Measurements from ENCODE around the gene SPTA1.
"Not testable (repeated sequence)": the region's sequence is repeated elsewhere in the genome, so short reads cannot be mapped to it uniquely, and the experiment has no call there.

The SPTA1 gene

DNA sequence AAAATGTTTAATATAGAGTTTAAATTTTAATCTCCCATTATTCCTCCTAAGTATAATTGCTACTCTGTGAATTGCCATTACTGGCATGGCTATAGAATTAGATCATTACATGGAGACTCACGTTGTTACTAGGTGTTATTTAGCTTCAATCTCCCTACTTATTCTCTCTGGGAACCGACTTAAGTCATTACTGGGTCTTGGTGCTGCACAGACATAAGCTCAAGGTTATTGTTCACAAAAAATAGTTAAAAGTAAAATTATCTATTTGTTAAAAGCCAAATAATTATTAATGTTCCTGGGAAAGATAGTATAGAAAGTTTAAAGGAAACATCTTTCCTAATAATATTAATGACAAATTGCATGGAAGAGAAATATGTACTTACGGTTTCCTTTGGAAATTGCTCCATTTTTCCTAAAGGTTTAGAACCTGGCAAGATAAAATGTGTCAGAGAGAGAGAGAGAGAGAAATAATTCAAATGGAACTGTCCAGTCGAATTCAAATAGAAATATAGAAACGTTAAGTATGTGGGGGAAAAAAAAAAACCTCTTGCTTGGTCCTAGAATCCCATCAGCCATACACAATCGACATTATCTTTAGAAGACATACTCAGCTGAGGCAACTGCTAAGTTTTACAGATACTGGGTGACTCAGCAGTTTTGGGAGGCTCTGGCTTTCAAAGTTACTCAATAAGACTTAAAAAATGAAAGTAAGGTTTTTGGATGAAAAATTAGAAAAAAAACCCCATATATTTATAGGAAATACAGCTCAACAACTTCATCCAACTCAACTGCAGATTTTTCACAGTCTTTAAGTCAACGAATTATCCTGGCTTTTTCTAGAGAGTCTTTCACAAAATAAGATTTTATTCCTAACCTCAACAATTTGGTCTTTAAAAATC, at the start of gene SPTA1:
Gene SPTA1, minus strand, starts transcription at position 605 of the 899 bp plus-strand sequence. Its CDS starts 198 bp downstream, at position 407.
- no peak for DNase-seq

DNA sequence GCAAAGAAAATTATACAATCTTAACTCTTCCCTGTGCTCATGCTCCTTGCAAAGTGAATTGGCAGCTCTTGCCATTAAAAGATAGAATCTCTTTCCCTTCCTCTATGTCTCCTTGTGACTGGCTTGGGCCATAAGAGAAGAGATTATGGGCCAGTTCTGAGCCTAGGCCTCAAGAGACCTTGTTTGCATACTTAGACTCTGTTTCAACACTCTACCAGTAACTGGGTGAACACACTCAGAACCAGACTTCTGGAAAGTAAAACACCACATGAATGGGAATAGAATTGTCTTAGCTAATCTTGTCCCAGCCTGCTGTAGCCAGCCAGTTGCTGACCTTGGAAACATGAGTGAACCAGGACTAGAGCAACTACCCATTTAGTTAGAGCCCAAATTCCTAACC, 49.3 kb upstream of the SPTA1 start:
- no peak for DNase-seq

DNA sequence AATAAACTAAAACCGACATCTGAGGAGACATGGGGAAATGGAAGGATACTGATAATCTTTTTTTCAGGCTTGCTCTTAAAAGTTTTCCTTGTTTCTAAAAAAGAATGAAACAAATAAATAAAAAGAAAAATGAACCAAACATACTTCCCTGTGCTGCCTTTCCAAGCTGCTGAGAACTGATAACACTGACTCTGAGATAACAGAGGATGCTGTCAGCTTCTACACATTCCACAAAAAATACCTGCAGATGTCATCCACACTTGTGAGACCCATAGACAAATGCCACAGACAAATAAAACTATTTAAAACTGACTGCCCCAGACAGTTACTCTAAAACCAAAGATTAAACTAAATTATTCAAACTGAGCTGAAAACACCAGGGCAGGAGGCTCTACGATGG, 46.0 kb upstream of the SPTA1 start:
- no peak for DNase-seq

DNA sequence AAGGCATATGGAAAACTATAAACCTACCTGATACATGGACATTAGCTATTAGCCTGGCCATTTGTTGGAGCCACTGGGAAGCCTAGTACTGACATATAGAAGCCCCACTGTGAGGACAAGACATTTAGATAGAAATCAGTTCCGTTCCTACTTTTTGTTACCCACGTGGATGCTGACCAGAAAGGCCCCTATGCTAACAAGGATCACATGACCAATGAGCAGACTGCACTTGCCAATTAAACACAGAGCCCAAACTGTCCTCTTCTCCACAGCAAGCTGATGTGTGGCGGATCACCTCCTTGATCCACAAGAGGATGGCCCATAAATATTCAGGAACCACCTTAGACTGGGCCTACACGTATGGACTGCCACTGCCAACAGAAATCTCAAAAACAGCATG, 45.2 kb upstream of the SPTA1 start:
- no peak for DNase-seq

DNA sequence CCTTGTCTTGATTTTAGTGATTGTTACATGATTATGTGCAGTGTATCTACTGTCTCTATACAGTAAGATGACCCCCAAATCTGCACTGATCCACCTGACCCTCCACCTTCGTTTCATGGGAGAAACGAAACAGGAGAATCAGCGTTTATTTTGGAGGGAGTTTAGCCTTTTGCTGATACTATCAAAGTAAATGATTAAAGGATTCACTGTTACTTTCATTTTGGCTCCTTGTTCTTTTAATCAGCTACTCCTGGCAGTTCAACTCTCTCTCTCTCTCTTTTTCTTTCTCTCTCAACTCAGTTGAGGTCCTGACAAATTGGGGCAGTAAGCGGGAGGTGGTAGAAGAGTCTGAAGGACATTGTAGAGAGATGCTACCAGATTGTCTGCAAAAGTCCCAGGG, 43.9 kb upstream of the SPTA1 start:
- no peak for DNase-seq

DNA sequence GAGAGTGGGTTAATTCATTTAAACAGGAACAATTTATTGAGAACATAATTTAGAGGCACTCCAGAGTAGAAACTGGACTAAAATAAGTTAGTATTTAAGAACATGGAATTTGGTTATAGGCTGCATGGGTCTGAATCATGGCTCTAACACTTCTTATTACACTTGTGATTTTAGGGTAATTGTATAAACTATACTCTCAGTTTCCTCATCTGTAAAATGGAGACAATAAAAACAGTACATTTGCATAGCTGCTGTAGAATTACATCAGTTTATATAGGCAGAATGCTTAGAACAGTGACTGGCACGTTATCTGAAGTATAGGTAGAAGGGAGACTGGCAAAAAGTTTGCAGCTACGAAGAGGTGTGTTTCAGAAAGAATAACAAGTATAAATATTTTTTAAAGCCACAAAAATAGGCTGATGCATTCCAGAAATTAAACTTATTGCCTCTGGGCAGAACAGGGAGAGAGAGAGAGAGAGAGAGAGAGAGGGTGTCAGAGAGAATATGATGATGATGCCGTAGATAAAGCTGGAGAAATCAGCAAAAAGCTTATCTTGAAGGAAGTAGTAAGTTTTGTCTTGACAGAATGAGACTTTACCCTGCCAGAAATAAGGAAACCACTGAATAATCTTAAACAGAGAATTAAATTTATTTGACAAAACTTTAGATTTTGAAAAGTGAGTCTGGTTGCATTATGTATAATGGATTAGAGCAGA, 42.2 kb upstream of the SPTA1 start:
- DNase-seq: peak; percentile 39

DNA sequence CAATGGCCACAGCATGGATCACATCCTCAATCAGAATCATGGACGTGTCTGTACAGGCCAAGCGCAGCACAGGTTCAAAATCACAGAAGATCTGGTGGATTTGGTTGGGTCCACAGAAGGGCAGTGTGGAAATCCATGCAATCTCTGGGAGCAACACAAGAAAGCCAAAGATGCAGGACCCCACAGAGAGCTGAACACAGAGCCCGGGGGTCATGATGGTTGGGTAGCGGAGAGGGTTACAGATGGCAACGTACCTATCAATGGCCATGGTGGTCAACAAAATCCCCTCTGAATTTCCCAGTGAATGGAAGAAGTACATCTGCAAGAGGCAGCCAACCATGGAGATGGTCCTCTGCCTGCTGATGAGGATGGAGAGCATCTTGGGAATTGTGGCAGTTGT, 37.9 kb upstream of the SPTA1 start:
- DNase-seq: no peak

DNA sequence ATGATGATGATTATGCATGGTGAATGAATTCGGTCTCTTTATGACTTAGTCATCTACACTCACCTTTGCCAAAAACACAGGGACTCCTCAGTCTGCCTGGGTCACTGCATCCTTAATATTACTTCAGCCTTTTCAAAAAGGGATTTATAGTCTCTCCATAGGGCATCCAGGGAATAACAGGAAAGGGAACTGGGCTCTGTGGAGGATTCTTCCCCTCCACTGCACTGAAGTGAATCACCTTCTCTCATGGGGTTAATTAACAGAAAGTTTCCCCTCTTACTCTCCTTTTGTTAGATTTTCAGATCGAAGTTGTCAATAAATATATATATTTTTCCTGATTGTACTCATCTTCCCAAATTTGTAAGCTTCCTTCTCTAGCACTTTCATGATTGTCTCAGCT, 34.1 kb upstream of the SPTA1 start, which contains the start of gene OR6K3:
Gene OR6K3, minus strand, starts transcription at position 101 of the 400 bp plus-strand sequence. CDS start 2,605 bp downstream, outside the sequence.
- DNase-seq: no peak

DNA sequence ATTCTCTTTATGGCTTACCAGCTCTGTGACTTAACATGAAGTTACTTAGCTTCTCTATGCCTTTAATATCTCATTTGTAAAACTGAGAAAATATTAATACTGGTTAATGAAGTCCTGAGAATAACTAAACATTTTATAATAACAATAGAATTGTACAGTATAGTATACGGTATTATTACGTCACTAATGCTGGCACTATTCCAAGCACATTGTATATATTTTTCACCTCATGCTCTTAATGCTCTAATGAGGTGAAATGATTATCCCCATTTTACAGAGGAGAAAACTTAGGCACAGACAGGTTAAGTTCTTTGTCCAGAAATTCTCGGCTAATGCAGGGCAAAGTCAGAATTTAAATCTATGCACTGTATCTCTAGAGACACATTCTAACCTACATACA, 33.1 kb upstream of the SPTA1 start:
- DNase-seq: no peak

DNA sequence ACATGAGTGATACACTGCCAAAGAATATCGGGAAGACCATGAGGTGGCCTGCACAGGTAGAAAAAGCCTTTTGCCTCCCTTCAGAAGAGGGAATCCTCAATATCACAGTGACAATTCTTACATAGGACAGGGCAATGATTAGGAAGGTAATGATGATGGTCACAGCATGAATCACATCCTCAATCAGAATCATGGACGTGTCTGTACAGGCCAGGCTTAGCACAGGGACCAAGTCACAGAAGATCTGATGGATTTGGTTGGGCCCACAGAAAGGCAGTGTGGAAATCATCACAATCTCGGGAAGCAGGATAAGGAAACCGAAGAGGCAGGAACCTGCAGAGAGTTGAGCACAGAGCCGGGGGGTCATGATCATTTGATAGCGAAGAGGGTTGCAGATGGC, 30.8 kb upstream of the SPTA1 start:
- DNase-seq: no peak

DNA sequence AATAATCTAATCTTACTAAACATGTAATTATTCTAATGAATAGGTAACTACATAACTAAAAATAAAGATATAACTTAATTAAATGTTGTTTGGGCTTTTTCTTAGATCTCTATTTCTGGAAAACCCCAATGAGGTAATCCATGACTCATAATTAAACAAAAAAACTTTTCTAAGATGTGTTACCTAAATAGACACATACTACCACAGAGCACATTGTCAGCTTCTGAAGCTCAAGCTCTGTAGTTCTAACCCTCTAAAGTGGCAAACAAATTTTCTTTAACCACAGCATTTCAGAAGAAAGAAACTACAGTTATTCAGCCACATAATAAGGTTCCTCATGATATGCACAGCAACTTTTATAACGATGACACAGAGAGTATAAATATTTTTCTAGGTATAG, 29.8 kb upstream of the SPTA1 start:
- no peak for DNase-seq

DNA sequence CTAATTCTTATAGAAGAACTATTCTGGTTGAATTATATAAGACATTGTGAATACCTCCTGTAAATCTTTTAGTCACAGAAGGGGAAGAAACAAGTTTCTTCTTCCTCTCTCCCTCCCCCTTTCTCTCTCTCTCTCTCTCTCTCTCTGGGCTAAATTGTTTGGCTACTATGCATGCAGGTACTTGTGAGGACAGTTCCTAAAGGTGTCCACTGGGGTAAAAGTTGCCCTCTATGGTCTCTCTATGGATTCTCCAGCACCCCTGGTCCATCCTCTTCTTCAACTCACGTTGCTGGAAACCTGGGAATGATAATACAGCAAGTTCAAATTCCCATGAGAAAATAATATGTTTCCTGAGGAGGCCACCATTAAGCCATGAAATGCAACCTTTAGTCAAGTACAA, 28.2 kb upstream of the SPTA1 start:
- no peak for DNase-seq

DNA sequence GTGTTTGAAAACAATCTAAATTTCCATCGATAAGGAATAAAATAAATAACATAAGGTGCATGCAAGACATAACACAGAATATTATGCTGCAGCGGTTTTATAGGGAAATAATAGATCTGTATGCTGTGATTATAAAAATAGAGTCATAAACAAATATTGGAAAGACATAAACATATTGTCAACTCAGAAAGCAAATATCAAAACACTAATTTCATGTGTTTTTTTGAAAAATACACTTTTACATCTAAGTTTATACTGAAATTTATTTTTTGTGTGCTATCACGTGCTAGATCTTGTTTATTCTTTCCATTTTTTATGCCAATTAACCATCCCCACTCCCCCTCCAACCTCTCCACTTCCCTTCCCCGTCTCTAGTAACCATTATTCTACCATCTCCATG, 24.6 kb upstream of the SPTA1 start:
- DNase-seq: no peak

DNA sequence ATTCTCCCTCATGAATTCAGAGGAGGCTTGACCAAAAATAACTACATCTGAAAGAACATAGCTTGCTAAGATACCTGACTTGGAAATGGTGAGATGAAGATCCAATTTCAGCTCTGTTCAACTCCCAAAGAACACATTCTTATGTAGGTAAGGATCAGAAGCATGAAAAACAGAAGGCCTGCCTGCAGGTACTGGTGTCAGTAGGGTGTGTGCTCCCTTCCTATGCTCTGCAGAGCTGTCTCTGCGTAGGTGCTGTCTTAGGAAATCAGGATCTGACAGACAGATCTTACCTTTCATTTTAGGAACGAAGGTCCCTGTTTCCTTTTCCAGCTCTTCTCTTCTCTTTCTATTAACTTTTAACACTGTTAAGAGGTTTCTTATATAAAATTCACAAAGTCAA, 19.6 kb upstream of the SPTA1 start:
- DNase-seq: no peak

DNA sequence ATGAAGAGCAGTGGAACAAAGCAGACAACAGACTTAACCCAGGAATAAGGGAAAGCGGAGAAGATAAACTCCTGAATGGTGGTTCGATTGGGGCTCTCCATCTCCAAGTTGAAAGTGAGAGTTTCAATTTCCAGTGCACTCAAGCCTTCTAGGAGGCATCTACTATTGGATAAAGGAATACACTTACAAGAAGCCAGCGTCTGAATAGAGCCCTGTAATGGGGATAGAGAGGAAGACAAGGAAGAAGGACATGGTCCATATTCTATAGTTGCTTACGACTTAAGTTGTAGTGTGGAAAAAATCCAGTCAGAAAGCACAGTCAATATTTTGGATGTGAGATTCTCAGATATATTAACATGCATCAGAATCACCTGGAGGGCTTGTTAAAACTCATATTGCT, 14.0 kb upstream of the SPTA1 start, which contains the start of gene OR6K2:
Gene OR6K2, minus strand, starts transcription at position 101 of the 400 bp plus-strand sequence. Its CDS starts 0 bp downstream, at position 101.
- DNase-seq: no peak

DNA sequence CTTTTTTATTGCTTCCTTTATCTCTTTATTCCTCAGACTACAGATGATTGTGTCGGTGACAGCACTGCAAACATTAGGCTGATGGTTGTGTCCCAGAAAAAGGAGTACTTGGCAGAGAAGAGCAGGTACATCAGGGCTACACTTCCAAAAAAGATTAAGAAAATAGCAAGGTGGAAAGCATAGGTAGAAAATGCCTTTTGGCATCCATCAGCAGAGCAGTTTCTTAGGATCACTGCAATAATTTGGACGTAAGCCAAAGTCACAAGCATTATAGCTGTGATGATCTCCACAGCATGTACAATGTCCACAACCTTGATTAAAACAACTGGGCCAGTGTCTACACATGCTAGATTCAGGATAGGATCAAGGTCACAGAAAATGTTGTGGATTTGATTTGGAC, 8.1 kb upstream of the SPTA1 start:
- no peak for DNase-seq

DNA sequence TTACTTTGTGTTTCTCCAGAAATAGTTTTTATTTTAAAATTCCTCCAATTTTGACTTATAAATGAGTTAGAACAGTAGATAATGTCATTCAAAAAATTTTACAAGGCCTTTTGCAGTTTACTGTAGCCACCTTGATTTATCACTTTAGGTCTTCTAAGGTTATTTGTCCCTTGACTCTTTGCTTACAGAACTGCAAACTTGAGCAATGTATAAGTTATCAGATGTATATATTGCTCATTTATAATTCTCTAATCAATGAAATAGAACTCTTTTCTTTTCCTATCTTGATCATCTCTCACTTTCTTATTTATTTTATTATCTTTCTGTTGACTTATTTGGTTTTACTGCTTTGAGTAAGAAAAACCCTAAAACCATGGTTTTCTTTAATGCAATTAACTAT, 5.8 kb upstream of the SPTA1 start:
- DNase-seq: no peak

DNA sequence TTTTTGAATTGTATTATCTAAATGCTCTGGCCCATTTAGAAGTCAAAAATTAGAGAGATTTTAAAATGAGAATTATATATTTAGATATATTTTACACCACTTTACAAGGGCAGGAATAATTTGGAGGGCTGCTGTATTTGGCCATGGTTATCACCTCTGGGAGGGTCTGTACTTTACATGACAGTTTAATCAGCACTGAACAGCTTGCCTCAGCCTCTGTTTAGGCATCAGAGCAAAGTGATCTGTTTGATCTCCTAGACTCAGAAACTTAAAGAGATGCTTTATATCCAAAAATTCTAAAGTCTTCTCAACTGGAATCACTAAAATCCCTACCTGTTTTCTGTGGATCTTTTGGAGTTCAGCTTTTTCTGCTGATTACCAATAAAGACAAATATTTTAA, 5.4 kb upstream of the SPTA1 start:
- no peak for DNase-seq

DNA sequence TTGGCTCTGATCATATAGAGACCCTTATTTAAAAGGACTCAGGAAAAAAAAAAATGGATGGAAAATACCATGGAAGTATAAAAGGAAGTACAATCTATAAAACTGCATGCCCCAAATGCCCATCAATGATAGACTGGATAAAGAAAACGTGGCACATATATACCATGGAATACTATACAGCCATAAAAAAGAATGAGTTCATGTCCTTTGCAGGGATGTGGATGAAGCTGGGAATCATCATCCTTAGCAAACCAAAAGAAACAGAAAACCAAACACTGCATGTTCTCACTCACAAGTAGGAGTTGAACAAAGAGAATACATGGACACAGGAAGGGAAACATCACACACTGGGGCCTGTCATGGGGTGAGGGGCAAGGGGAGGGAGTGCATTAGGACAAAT, 4.6 kb upstream of the SPTA1 start:
- DNase-seq: not testable (repeated sequence)

DNA sequence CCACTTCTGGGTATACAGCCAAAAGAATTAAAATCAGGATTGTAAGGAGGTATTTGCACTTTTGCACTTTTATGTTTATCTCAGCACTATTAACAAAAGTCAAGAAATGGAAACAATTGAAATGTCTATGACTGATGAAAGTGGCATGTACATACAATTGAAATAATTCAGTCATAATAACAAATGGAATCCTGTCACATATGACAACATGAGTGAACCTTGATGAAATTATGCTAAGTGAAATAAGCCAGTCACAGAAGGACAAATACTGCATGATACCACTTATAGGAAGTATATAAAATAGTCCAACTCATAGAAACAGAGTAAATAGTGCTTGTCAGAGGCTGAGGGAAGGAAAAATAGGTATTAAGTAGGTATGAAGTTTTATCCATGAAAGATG, 3.4 kb upstream of the SPTA1 start:
- no peak for DNase-seq

DNA sequence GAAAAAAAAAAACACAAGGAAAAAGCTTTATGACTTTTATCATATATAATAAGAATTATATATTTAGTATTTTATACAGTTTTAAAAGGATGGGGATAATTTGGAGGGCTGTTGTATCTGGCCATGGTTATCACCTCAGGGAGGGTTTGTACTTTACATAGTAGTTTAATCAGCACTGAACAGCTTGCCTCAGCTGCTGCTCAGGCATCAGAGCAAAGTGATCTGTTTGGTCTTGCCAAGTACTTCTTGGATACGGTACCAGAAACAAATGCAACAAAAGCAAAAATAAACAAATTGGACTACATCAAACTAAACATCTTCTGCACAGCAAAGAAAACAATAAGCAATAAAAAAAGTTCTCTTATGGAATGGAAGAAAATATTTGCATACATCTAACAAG, 2.6 kb upstream of the SPTA1 start:
- no peak for DNase-seq

DNA sequence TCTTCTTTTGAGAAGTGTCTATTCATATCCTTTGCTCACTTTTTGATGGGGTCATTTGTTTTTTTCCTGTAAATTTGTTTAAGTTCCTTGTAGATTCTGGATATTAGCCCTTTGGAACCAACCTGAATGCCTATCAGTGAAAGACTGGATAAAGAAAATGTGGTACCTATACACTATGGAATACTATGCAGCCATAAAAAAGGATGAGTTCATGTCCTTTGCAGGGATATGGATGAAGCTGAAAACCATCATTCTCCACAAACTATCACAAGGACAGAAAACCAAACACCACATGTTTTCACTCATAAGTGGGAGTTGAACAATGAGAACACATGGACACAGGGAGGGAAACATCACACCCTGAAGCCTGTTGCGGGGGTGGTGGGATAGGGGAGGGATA, 1.8 kb upstream of the SPTA1 start:
- not testable (repeated sequence) for DNase-seq

DNA sequence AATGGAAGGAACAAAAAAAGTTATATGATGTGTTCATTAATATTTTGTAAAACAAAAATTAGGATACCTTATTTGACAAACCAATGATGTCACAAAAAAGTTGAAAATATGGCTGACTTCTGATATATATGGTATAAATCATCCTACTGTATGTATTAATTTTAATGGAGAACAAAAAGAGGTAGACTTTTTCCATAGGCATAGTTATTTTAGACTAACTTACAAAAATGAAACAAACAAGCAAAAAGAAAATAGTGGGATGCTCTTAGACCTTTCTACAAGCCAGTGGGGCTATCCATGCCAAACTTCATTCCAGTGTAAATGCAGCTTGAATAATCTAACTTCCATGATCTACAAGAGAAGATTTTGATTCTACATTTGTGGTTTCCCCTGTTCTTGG, 522 bp upstream of the SPTA1 start:
- no peak for DNase-seq

DNA sequence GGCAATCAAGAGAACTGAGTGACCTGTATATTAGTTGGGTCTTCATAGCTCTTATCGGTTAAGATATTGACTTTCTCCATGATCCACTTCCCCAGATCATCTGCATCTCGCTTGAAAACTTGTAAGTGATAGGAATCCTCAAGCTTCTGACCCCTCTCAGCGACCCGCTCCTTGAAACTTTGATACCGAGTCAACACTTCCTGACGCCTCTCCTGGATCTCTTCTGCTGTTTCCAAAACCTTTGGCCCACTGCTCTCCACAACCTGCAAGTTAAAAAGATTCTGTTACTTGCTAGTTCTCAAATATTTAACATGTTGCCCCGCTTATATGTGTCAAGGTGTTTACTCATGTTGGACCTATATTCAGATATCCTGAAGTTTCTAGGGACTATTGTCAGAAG, 1.4 kb downstream of the SPTA1 start:
- no peak for DNase-seq

Data from NCI-H226 (cell line).